Type B pancreatic cell (in vitro differentiated cells): Measurements from ENCODE around the gene ST8SIA4. TPM values are rescaled to one million over a fixed set of nuclear protein-coding genes. Genes with fewer than 3 reads are reported as not detected.

ENCODE experiments used
- DNase-seq: peaks from one replicate; pipeline ENCODE4 v3.0.0; 2021; ENCODE audit warnings: mixed read lengths; ENCODE audit not compliant: unreplicated experiment; ENCODE audit errors: extremely low spot score
- H3K27ac Mint-ChIP-seq: 2 replicates; pipeline ENCODE4 v1.8.0; 2021; ENCODE audit warnings: mild to moderate bottlenecking, mixed read lengths
- H3K27me3 Mint-ChIP-seq: 2 replicates; pipeline ENCODE4 v1.8.0; 2021; ENCODE audit warnings: mixed read lengths
- H3K36me3 Mint-ChIP-seq: 2 replicates; pipeline ENCODE4 v1.8.0; 2021; ENCODE audit warnings: mixed read lengths
- H3K4me1 Mint-ChIP-seq: one replicate; pipeline ENCODE4 v1.8.0; 2021; ENCODE audit warnings: mixed read lengths; ENCODE audit not compliant: unreplicated experiment
- H3K4me3 Mint-ChIP-seq: 2 replicates; pipeline ENCODE4 v1.8.0; 2021; ENCODE audit warnings: mild to moderate bottlenecking, mixed read lengths
- H3K9me3 Mint-ChIP-seq: 2 replicates; pipeline ENCODE4 v1.8.0; 2021; ENCODE audit warnings: mixed read lengths
- total RNA-seq: library from RNA; stranded (reverse); gene quantifications from 2 replicates; pipeline ENCODE4 v1.2.1, GENCODE V29; 2021; ENCODE audit warnings: low replicate concordance
- TF ChIP-seq, protein P1 (sequence below): fragments of 200-600 bp; sonication (generic); conservative IDR thresholded peaks from 2 replicates; pipeline ENCODE4 v1.5.0; 2021; ENCODE audit warnings: antibody characterized with exemption, mild to moderate bottlenecking

The ST8SIA4 gene
- total RNA-seq, 1 donor from 2014 or later: 18.0 TPM

DNA sequence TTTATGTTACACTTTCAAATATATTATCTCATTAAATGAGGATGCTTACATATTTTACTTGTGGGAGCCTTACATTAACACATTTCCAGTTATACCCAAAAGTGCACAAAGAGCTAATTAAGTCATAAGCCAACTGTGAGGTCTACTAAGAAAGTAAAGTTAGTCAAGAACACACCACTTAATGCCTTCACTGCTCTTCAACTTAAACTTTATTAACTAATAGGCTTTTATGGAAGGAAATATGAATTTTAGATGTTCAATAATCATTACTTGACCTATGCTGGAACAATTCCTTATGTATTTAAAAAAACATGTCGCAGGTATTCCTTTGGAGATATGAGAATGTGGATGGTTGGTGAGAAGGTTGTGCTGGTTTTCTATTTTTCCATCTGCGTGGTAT lies 3.4 kb downstream of the ST8SIA4 start:
- Mint-ChIP-seq H3K36me3 (peaks cover 4% of the 10 kb centered on the region), H3K27me3 (peaks cover 41% of the 10 kb centered on the region), H3K4me3 (peak overlapping the region; percentile 91), H3K9me3 (no peaks in the 10 kb centered on the region), H3K27ac (peak overlapping the region; percentile 74), H3K4me1 (peaks cover 19% of the 10 kb centered on the region)
- DNase-seq: no peak
- TF ChIP-seq, protein P1, sequence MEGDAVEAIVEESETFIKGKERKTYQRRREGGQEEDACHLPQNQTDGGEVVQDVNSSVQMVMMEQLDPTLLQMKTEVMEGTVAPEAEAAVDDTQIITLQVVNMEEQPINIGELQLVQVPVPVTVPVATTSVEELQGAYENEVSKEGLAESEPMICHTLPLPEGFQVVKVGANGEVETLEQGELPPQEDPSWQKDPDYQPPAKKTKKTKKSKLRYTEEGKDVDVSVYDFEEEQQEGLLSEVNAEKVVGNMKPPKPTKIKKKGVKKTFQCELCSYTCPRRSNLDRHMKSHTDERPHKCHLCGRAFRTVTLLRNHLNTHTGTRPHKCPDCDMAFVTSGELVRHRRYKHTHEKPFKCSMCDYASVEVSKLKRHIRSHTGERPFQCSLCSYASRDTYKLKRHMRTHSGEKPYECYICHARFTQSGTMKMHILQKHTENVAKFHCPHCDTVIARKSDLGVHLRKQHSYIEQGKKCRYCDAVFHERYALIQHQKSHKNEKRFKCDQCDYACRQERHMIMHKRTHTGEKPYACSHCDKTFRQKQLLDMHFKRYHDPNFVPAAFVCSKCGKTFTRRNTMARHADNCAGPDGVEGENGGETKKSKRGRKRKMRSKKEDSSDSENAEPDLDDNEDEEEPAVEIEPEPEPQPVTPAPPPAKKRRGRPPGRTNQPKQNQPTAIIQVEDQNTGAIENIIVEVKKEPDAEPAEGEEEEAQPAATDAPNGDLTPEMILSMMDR: no peak

DNA sequence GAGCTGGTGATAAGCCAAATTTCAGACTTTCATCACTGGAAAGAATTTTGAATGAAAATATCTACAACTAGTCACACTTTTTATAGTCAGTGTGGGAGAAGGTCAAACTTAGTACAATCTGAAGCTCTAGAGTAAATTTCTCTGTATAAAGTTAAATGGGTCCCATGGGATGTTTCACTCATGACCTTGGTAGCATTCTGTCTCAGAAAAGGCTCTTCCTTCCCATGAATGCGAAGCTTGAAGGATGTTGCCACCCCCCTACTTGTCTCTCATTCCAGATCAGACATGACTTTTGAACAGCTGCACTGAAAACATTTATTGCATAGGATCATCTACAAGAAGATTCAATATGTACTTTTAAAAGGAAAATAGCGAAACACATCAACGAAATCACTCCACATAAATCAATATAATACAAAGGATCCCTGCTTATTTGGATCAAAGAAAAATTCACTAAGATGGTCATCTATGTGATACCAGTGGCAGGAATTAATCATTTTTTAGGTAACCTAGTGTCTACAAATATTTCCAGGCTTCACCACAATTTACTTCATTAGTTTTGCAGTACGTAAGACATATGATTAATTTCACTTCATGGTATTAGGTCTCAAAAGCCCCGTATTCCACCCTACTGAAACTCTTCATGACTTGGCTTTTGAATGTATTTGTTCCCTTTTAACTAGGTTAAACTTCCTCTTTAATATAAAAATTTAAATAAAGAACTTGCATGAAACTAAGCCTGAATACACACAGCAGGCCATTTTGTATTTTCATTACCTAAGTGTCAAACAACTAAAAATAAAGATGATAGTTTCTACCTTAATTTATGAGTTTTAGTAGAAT lies 4.4 kb downstream of the ST8SIA4 start:
- Mint-ChIP-seq H3K4me1 (peaks cover 14% of the 10 kb centered on the region), H3K36me3 (peaks cover 4% of the 10 kb centered on the region), H3K9me3 (no peaks in the 10 kb centered on the region), H3K27ac (no peak overlapping the region), H3K27me3 (peaks cover 31% of the 10 kb centered on the region), H3K4me3 (peak overlapping the region; percentile 11)
- no peak for DNase-seq
- TF ChIP-seq, protein P1: no peak

DNA sequence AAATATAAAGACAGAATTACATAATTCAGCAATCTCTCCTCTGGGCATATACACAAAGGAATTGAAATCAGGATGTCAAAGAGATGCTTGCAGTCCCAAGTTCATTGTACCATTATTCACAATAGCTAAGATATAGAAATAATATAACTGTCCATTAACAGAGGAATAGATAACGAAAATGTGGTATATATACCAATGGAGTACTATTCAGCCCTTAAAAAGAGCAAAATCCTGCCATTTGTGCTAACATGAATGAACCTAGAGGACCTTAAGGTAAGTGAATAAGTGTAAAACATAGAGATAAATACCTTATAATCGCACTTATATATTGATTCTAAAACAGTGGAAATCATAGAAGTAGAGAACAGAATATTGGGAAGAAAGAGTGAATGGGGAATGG lies 7.0 kb downstream of the ST8SIA4 start:
- Mint-ChIP-seq H3K27ac (no peak overlapping the region), H3K36me3 (peaks cover 4% of the 10 kb centered on the region), H3K4me3 (no peak overlapping the region), H3K9me3 (no peaks in the 10 kb centered on the region), H3K4me1 (peaks cover 6% of the 10 kb centered on the region), H3K27me3 (peaks cover 7% of the 10 kb centered on the region)
- no peak for DNase-seq
- TF ChIP-seq, protein P1: no peak

DNA sequence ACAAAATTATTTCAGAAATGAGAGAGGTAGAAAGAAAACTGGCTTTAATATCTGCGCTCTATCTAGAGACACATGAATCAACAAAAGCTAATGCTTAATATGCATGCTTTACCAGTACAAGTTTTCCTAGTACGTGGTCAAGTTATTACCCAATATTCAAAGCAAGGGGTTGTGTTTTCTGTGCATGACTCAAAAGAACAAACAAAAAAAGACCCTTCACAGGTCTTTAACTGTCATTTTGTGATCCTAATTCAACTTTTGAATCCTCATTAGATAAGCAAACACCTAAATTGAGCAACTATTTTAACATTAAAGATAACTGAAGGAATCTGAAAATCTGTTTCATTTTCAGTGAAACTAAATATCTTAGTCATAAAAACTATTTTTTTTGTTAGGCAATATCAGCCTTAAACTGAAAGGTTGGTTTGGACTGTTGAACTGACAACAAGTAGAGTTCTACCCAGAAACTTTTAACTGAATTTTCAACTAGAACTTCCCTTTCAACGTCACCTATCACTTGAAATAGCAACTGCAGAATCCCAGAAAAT lies 12.5 kb downstream of the ST8SIA4 start:
- TF ChIP-seq, protein P1: no peak
- DNase-seq: no peak
- Mint-ChIP-seq H3K27ac (no peak overlapping the region), H3K36me3 (peaks cover 5% of the 10 kb centered on the region), H3K9me3 (no peaks in the 10 kb centered on the region), H3K4me1 (no peaks in the 10 kb centered on the region), H3K4me3 (no peak overlapping the region), H3K27me3 (no peaks in the 10 kb centered on the region)

DNA sequence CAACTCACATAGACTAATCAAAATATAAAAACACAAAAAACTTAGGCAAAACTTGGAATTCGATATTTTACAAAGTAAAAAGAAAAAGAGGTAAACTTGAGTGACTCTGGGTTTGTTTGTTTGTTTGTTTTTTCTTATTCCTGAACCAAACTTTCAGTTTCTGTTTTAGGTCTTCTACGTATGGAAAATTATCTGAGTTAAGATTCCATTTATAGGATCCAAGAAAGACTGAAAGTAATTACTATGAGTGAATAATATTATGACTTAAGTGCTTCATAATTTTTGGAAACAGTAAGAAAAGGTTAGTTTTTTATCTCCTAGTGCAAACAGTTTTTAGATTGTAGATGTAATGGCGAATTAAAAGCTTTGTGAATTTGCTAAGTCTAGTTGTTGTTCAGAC lies 13.2 kb downstream of the ST8SIA4 start:
- peaks cover 5% of the 10 kb centered on the region for H3K36me3 Mint-ChIP-seq
- H3K4me3 Mint-ChIP-seq: no peak overlapping the region
- no peaks in the 10 kb centered on the region for H3K4me1 Mint-ChIP-seq
- no peak overlapping the region for H3K27ac Mint-ChIP-seq
- DNase-seq: no peak
- TF ChIP-seq, protein P1: no peak
- no peaks in the 10 kb centered on the region for H3K27me3 Mint-ChIP-seq
- H3K9me3 Mint-ChIP-seq: no peaks in the 10 kb centered on the region
